Lower lobe of right lung (tissue), 2 donors: Measurements from ENCODE around the gene OTOR. TPM values are rescaled to one million over a fixed set of nuclear protein-coding genes. Genes with fewer than 3 reads are reported as not detected.

ENCODE experiments used
- ATAC-seq, 2 donors: fragments of 200-7000 bp; cut with Tn5 transposase; one replicate each; pipeline ENCODE4 v1.9.1; 2020 to 2022; ENCODE audit warnings: mild to moderate bottlenecking in 2 of 2, moderate library complexity in 2 of 2
- DNase-seq: peaks from one replicate; pipeline ENCODE4 v3.0.0-alpha.2; 2020
- H3K27ac ChIP-seq: fragments of 200-600 bp; one replicate; pipeline ENCODE4 v1.8.0; 2022
- H3K27me3 ChIP-seq: fragments of 200-600 bp; one replicate; pipeline ENCODE4 v1.8.0; 2022; ENCODE audit warnings: low read depth
- H3K36me3 ChIP-seq: fragments of 200-600 bp; one replicate; pipeline ENCODE4 v1.8.0; 2022; ENCODE audit warnings: mild to moderate bottlenecking
- H3K4me1 ChIP-seq: fragments of 200-600 bp; one replicate; pipeline ENCODE4 v1.8.0; 2022
- H3K4me3 ChIP-seq: fragments of 200-600 bp; one replicate; pipeline ENCODE4 v1.8.0; 2022; ENCODE audit warnings: mild to moderate bottlenecking
- H3K9me3 ChIP-seq: fragments of 200-600 bp; one replicate; pipeline ENCODE4 v1.8.0; 2022
- intact Hi-C: fragments of 100-400 bp; cut with DNase I; formaldehyde crosslinking; loops from one replicate; pipeline ENCODE4 v1.11.0; 2022
- long read RNA-seq: library from polyadenylated mRNA; unstranded; transcript quantifications from one replicate; pipeline ENCODE4 v2.0.0, GENCODE V29; 2021
- total RNA-seq: library from RNA; stranded (reverse); fragmentation: NEBNext Ultra II Directional; extraction: Animal tissue kit (Norgen Biotek cat#: 25700); gene quantifications from one replicate; pipeline ENCODE4 v1.2.1, GENCODE V29; 2021
- TF ChIP-seq, protein P1 (sequence below): fragments of 200-600 bp; IDR thresholded peaks from one replicate; pipeline ENCODE4 v1.8.0; 2022; ENCODE audit warnings: antibody characterized with exemption, mild to moderate bottlenecking
- donor health status: DM: no; HTN: yes; CAD: no; lungs with severe emphysema.

OTOR gene, protein sequence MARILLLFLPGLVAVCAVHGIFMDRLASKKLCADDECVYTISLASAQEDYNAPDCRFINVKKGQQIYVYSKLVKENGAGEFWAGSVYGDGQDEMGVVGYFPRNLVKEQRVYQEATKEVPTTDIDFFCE
- not detected for total RNA-seq
- long read RNA-seq = 0 reads

DNA sequence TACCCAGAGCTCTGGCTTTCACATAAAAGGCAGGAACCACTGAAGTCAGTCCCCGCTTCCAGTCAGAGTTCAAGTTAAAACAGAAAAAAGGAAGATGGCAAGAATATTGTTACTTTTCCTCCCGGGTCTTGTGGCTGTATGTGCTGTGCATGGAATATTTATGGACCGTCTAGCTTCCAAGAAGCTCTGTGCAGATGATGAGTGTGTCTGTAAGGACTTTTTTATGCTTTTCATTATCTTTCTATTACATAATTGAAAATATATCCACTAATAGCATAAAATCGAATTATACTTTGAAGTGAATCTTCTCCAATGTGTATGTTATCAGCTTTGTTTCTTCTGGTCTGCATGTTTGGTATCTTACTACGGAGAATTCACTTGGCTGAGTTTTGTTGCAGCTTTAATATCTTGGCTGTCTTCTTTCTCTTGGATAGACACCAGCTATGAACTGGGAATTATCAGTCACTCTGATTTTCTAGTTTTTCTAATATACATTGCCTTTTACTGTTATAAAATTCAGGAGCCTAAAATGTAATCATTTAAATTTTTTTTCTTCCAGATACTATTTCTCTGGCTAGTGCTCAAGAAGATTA, at the start of gene OTOR:
Gene OTOR (plus strand): TSS at position 51 of the 593 bp plus-strand sequence. CDS start 44 bp downstream, at position 95.
- Histone ChIP-seq H3K36me3 (no peaks in the 10 kb centered on the region), H3K4me1 (no peaks in the 10 kb centered on the region), H3K9me3 (no peaks in the 10 kb centered on the region), H3K27me3 (no peaks in the 10 kb centered on the region), H3K4me3 (no peak within 1 kb of the TSS), H3K27ac (no peak within 1 kb of the TSS)
- no peak for ATAC-seq
- TF ChIP-seq, protein P1, sequence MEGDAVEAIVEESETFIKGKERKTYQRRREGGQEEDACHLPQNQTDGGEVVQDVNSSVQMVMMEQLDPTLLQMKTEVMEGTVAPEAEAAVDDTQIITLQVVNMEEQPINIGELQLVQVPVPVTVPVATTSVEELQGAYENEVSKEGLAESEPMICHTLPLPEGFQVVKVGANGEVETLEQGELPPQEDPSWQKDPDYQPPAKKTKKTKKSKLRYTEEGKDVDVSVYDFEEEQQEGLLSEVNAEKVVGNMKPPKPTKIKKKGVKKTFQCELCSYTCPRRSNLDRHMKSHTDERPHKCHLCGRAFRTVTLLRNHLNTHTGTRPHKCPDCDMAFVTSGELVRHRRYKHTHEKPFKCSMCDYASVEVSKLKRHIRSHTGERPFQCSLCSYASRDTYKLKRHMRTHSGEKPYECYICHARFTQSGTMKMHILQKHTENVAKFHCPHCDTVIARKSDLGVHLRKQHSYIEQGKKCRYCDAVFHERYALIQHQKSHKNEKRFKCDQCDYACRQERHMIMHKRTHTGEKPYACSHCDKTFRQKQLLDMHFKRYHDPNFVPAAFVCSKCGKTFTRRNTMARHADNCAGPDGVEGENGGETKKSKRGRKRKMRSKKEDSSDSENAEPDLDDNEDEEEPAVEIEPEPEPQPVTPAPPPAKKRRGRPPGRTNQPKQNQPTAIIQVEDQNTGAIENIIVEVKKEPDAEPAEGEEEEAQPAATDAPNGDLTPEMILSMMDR = no peak
- no peak for DNase-seq
- intact Hi-C loops = no loop called here

DNA sequence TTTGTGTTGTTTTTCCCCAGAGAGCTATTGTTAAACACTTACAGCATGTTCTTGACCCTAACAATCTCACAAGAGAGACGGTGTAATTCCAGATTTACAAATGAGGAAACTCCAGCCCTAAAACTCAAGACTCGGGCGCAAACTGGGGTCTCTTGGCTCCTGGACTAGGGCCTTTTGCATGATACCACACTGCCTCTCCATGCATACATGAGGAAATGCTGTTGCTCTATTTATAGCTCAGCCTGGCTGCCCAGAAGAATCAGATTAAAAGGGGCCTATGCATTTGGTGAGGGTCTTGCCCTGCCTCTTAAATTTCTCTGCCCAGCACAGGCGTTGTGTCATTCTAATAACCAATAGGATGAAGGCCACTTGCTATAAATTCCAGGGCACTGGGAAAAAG, 48.9 kb upstream of the OTOR start:
- Histone ChIP-seq H3K9me3 (no peaks in the 10 kb centered on the region), H3K36me3 (no peaks in the 10 kb centered on the region), H3K27me3 (peaks cover 4% of the 10 kb centered on the region), H3K4me3 (no peak overlapping the region), H3K4me1 (no peaks in the 10 kb centered on the region), H3K27ac (no peak overlapping the region)
- intact Hi-C loops = no loop called here
- no peak for ATAC-seq
- TF ChIP-seq, protein P1 = no peak
- no peak for DNase-seq

DNA sequence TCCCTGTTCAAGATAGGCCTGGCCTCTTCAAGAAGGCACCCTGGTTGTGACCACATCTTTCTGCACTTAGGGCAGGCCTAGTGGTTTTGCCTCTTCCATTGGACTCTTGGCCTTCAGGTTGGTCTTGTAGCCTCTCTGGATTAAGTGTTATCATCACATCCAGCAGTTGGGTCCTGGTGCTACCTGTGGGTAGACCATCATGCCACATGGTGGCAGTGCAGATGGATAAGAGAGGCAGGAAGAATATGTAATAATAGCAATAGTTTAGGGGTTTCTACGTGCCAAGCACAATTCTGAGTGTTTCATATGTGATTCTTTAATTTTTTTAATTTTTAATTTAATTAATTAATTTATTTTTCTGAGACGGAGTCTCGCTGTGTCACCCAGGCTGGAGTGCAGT, 46.9 kb upstream of the OTOR start:
- TF ChIP-seq, protein P1 = peak; percentile 13
- ATAC-seq (no peak), DNase-seq (no peak)
- Histone ChIP-seq H3K9me3 (no peaks in the 10 kb centered on the region), H3K4me3 (no peak overlapping the region), H3K27ac (no peak overlapping the region), H3K36me3 (no peaks in the 10 kb centered on the region), H3K4me1 (no peaks in the 10 kb centered on the region), H3K27me3 (peaks cover 4% of the 10 kb centered on the region)
- intact Hi-C loops = no loop called here

DNA sequence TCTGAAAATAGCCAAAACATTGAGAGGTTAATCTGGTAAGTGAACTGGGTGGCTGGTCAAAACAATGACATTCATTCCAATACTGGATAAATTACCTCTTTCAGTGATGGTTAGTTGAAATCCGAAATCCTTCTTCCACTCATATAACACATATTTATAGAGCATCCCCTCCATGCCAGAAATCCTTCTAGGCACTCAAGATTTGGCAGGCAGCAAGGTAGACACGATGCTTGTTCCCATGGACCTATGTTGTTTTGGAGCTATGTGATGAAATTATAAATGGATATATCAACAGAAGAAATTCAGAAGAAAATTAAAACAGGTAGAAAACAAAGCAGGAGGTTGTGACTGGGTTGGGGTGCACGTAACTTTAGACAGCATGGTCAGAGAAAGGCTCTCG, 44.6 kb upstream of the OTOR start:
- DNase-seq (no peak), ATAC-seq (no peak)
- H3K36me3 ChIP-seq = no peaks in the 10 kb centered on the region
- H3K4me1 ChIP-seq = no peaks in the 10 kb centered on the region
- H3K27ac ChIP-seq = no peak overlapping the region
- H3K9me3 ChIP-seq = no peaks in the 10 kb centered on the region
- no peak overlapping the region for H3K4me3 ChIP-seq
- no peaks in the 10 kb centered on the region for H3K27me3 ChIP-seq
- intact Hi-C loops = no loop called here
- TF ChIP-seq, protein P1 = no peak

DNA sequence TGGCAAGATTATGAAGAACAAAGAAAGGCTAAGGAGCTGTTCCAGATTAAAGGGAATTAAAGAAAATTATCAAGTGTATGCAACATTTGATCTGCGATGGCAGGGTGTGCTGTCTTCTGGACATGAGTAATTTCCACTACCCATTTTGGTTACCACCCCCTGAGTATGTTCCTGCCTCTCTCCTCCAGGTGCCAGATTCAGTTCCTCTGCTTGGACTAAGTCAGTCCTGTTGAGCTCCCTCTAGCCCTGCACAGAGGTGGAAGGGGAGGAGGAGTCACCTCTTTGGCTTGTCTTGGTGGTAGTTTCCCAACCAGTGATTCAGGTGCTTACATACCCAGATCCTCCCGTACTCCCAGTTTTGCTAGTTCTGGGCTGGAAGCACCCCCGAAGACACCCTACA, 40.5 kb upstream of the OTOR start:
- H3K27me3 ChIP-seq = no peaks in the 10 kb centered on the region
- ATAC-seq (no peak), DNase-seq (no peak)
- TF ChIP-seq, protein P1 = no peak
- intact Hi-C loops = no loop called here
- no peak overlapping the region for H3K27ac ChIP-seq
- no peaks in the 10 kb centered on the region for H3K36me3 ChIP-seq
- no peaks in the 10 kb centered on the region for H3K4me1 ChIP-seq
- H3K4me3 ChIP-seq = no peak overlapping the region
- H3K9me3 ChIP-seq = no peaks in the 10 kb centered on the region
